Effector memory CD4-positive, alpha-beta T cell (primary cell): Measurements from ENCODE around the gene CLN6.
"Not testable (repeated sequence)": the region's sequence is repeated elsewhere in the genome, so short reads cannot be mapped to it uniquely, and the experiment has no call there.

Experiments
- DNase-seq, 3 donors: peaks; one replicate each; pipeline ENCODE4 v3.0.0-alpha.2; 2020
- H3K27ac ChIP-seq: 2 replicates; pipeline ENCODE4 v1.7.0; 2013; ENCODE audit warnings: mild to moderate bottlenecking, low read length, moderate library complexity; ENCODE audit not compliant: insufficient read depth, poor library complexity, severe bottlenecking
- H3K27me3 ChIP-seq: replicated peaks from 2 replicates; pipeline ENCODE4 v1.7.0; 2013; ENCODE audit warnings: mild to moderate bottlenecking, low read length; ENCODE audit not compliant: insufficient read depth, control insufficient read depth, poor library complexity, severe bottlenecking
- H3K36me3 ChIP-seq: 2 replicates; pipeline ENCODE4 v1.7.0; 2013; ENCODE audit warnings: mild to moderate bottlenecking, low read length, moderate library complexity; ENCODE audit not compliant: control insufficient read depth, insufficient read depth
- H3K4me1 ChIP-seq: 2 replicates; pipeline ENCODE4 v1.7.0; 2013; ENCODE audit warnings: low read length, mild to moderate bottlenecking; ENCODE audit not compliant: control insufficient read depth, insufficient read depth, poor library complexity, severe bottlenecking
- H3K4me3 ChIP-seq: 2 replicates; pipeline ENCODE4 v1.7.0; 2013; ENCODE audit warnings: low read length, low read depth, mild to moderate bottlenecking; ENCODE audit not compliant: insufficient read depth, poor library complexity, severe bottlenecking
- H3K9me3 ChIP-seq: 2 replicates; pipeline ENCODE4 v1.7.0; 2013; ENCODE audit warnings: mild to moderate bottlenecking, low read length, moderate library complexity; ENCODE audit not compliant: control insufficient read depth

The CLN6 gene

GRCh38 chr15:68224108-68224507, 5.4 kb downstream of the CLN6 start:
- Histone ChIP-seq H3K27ac (no peak overlapping the region), H3K36me3 (no peaks in the 10 kb centered on the region), H3K4me3 (no peak overlapping the region), H3K9me3 (no peaks in the 10 kb centered on the region), H3K27me3 (no peaks in the 10 kb centered on the region), H3K4me1 (peaks cover 10% of the 10 kb centered on the region)
- no peak for DNase-seq

GRCh38 chr15:68223171-68223570, 6.4 kb downstream of the CLN6 start:
- Histone ChIP-seq H3K27me3 (no peaks in the 10 kb centered on the region), H3K4me3 (no peak overlapping the region), H3K9me3 (no peaks in the 10 kb centered on the region), H3K36me3 (no peaks in the 10 kb centered on the region), H3K4me1 (peaks cover 4% of the 10 kb centered on the region), H3K27ac (no peak overlapping the region)
- no peak for DNase-seq

GRCh38 chr15:68222432-68222743, 7.1 kb downstream of the CLN6 start:
- H3K27ac ChIP-seq, DNase-seq, H3K27me3 ChIP-seq: not testable (repeated sequence)

GRCh38 chr15:68221530-68222431, 7.7 kb downstream of the CLN6 start:
- H3K36me3 ChIP-seq, DNase-seq, H3K9me3 ChIP-seq, H3K27ac ChIP-seq, H3K27me3 ChIP-seq, H3K4me3 ChIP-seq, H3K4me1 ChIP-seq: not testable (repeated sequence)

More at GRCh38 chr15:68222432-68222743, 7.1 kb downstream of the CLN6 start:
- not testable (repeated sequence) for H3K4me3 ChIP-seq, H3K36me3 ChIP-seq, H3K9me3 ChIP-seq, H3K4me1 ChIP-seq

DNA sequence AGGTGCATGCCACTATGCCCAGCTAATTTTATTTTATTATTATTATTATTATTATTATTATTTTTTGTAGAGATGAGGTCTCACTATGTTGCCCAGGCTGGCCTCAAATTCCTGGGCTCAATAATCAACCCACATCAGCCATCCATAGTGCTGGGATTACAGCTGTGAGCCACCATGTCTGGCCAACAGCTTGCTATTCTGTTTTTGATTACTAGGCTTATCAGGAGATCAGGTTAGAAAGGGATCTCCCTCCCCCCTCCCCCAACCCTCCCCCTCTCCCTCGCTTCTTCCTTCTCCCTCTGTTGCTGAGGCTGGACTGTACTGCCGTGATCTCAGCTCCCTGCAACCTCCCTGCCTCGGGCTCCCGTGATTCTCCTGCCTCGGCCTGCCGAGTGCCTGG, 8.6 kb downstream of the CLN6 start:
- no peaks in the 10 kb centered on the region for H3K27me3 ChIP-seq
- no peaks in the 10 kb centered on the region for H3K4me1 ChIP-seq
- H3K4me3 ChIP-seq = no peak overlapping the region
- H3K36me3 ChIP-seq = no peaks in the 10 kb centered on the region
- DNase-seq = no peak
- no peak overlapping the region for H3K27ac ChIP-seq
- H3K9me3 ChIP-seq = no peaks in the 10 kb centered on the region

- H3K4me1 ChIP-seq = no peaks in the 10 kb centered on the region
Observed at GRCh38 chr15:68220489-68220888, 9.0 kb downstream of the CLN6 start.

DNA sequence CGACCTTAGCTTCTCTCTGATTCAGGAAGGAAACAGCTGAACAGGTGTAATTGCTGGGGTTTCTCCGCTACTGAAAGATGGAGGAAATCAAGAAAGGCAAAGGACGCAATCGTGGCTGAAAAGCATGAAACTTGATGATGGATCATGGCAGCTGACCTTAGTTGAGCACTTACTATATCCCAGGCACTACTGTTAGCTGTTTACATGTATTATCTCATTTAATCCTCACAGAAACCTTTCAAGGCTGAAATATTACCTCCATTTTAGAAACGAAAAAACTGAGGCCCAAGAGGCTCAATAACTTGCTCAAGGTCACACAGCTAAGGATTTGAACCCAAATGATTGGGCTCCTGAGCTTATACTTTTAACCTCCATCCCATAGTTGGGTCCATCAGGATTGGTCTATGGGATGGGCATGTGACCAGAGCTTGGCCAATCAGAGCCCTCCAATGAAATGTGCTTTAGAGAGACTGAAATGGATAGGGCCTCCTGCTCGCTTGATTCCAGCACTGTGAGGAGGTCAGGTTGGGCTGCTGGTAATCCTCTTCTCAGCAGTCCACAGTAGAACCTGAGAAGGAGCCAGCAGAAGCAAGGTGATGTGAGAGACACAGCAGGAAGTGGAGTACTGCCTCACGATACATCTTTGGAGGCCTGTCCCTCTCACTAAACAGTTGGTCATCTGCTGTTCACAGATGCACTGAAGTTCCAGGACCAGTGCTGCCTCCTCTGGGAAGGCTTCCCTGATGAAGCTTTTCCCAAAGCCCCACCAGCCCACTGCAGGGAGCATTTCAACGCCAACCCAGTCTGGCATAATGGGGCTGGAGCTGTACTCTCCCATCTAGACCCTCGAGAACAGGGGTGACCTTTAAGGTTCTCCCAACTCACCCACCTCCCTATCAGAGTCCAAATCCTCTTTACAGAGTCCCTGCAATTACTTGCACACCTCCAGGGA, 10.4 kb downstream of the CLN6 start:
- Histone ChIP-seq H3K27me3 (no peaks in the 10 kb centered on the region), H3K4me1 (no peaks in the 10 kb centered on the region), H3K4me3 (no peak overlapping the region), H3K9me3 (no peaks in the 10 kb centered on the region), H3K27ac (no peak overlapping the region), H3K36me3 (no peaks in the 10 kb centered on the region)
- DNase-seq = no peak

More at GRCh38 chr15:68220489-68220888, 9.0 kb downstream of the CLN6 start:
- Histone ChIP-seq H3K27ac (no peak overlapping the region), H3K9me3 (no peaks in the 10 kb centered on the region), H3K36me3 (no peaks in the 10 kb centered on the region), H3K4me3 (no peak overlapping the region), H3K27me3 (no peaks in the 10 kb centered on the region)
- no peak for DNase-seq

- Histone ChIP-seq H3K36me3 (no peaks in the 10 kb centered on the region), H3K27me3 (no peaks in the 10 kb centered on the region), H3K9me3 (no peaks in the 10 kb centered on the region), H3K4me1 (no peaks in the 10 kb centered on the region), H3K4me3 (no peak overlapping the region), H3K27ac (no peak overlapping the region)
- no peak for DNase-seq
Observed at GRCh38 chr15:68218331-68218730, 11.2 kb downstream of the CLN6 start.

DNA sequence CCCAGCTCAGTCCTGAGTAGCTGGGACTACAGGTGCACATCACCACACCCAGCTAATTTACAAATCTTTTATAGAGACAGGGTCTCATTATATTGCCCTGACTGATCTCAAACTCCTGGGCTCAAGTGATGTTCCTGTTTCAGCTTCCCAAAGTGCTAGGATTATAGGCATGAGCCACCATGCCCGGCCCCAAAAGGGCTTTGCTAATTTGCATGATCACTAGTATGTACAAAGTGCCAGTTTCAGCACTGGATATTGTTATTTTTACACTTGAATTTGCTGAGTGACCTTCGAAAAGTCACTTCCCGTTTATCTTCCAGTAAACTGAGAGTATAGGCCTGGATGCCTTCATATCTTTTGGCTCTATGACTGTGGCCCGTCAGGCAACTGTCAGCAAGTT, 12.2 kb downstream of the CLN6 start:
- DNase-seq = no peak
- Histone ChIP-seq H3K4me3 (no peak overlapping the region), H3K9me3 (no peaks in the 10 kb centered on the region), H3K36me3 (no peaks in the 10 kb centered on the region), H3K27ac (no peak overlapping the region), H3K27me3 (no peaks in the 10 kb centered on the region), H3K4me1 (no peaks in the 10 kb centered on the region)

- Histone ChIP-seq H3K4me3 (no peak overlapping the region), H3K27me3 (no peaks in the 10 kb centered on the region), H3K27ac (no peak overlapping the region), H3K9me3 (no peaks in the 10 kb centered on the region), H3K4me1 (no peaks in the 10 kb centered on the region), H3K36me3 (no peaks in the 10 kb centered on the region)
- no peak for DNase-seq
Observed at GRCh38 chr15:68214838-68215254, 14.7 kb downstream of the CLN6 start.
